SH-SY5Y (cell line): Measurements from ENCODE around the gene DDIT3.

Source experiments
- GATA2 ChIP-seq: IDR thresholded peaks from 2 replicates; pipeline ENCODE4 v1.6.1; 2011; ENCODE audit warnings: mild to moderate bottlenecking, low read depth, low read length
- GATA3 ChIP-seq: IDR thresholded peaks from 2 replicates; pipeline ENCODE4 v1.6.1; 2011; ENCODE audit warnings: low read depth, mild to moderate bottlenecking, low read length, moderate library complexity

The DDIT3 gene

DNA sequence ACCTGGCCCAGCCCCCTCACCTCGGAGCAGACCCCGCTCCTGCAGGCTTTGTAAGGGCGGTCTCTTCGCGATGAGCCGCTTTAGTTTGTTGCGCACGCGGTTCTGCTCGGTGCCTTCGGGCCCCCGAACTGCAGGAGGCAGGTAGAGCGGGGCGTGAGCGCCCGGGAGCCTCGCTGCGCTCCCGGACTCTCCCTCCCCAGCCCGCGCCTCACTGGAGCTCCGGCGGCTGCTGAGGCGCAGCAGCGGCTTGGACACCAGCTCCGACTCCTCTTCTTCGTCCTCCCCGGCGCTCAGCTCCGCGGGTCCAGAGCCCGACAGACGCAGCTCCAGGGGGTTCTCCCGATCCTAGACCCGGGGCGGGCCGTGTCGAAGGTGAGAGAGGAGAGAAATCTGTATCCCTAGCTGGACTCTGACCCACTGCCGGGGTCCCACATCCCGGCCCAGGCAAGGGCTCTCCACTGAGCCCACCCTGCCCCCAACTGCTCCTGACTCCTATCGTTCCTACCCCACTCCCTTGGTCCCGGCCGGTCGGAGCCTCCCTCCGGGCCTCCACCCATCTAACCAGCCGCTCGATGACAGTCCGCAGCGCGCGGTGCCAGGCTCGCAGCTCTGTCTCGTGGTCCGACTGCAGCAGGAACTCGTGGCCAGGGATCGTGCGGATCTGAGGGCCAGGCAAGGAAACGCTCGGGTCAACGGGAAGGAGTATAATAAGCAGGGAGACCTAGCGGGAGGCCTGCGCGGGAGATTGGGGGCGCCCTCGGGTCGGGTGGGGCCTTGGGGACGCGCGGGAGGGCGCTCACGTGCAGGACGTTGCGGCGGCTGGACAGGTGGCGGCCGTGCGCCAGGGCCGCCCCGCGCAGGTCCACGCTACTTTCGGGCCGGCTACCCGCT lies 44.8 kb downstream of the DDIT3 start:
- TF ChIP-seq GATA2: no peak
- no peak for TF ChIP-seq GATA3

DNA sequence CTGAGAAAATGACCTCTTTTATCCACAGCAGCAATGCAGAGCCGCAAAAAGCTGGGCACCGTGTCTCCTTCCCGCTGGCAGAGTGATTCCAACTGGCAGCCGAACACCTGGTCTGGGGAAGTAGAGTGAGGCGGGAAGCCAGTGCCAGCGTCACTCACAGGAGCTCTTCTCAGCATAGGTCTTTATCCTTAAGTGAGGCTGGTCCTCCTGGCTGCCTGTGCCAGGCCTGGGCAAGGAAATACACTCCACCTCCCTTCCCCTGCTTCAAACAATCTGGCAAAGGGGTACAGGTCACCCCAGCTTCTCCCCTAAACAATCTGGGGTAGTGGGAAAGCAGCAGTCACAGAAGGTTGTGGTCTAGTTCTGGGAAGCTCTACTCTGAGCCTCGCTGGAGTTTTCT lies 45.5 kb downstream of the DDIT3 start:
- no peak for TF ChIP-seq GATA2
- TF ChIP-seq GATA3: no peak

DNA sequence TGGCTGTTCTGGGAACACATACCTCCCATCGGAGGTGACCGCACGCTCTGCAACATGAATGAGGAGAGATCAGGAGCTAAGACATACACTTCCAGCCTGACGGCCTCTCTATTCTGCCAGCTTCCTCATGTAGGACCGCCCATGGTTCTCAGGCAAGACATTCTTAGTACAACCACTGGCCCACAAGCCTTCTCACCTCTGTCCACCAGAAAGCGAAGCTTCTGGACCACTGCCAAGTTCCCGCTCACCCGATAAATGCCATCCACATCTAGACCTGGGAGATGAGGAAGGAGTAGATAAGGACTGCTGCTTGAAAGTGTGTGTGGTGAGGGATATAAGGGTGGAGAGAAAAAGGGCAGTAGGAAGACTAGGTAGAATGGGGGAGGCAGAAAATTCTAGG lies 45.9 kb downstream of the DDIT3 start:
- no peak for TF ChIP-seq GATA3
- TF ChIP-seq GATA2: no peak

DNA sequence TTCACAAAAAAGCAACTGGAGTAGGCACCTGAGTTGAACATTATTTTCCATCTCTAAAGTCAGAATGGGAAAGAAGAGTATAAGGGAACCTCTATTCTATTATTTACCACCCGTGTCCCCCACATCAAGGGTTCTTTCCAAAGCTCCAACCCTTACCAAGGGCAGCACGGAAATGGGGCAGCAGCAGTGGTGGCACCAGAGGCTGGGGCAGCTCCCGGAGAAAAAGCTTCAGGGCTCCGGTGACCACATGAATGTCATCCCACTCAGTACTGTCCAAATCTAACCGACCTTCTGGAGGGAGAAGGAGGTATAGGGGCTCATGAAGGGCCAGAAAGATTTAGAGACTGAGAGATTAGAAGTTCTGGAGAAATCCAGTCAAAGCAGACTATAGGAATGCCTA lies 46.4 kb downstream of the DDIT3 start:
- TF ChIP-seq GATA2 (no peak), GATA3 (no peak)

DNA sequence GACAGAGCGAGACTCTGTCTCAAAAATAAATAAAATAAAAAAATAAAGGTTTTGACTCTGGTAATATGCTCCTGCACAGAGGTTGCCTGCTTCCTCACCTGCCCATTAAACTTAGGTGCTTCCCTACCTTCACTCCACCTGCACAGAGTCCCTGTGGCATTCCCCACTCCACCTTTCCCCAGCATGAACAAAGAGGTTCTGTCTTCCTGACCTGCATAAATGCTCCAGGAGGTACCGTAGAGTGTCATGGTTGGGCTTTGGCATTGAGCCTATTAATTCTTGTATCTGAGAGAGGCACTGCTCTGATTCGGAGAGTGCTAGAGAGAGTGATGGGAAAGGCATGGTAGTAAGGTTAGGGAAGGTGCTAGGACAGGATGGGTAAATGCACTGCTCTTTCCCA lies 46.9 kb downstream of the DDIT3 start:
- TF ChIP-seq GATA3: no peak
- TF ChIP-seq GATA2: no peak

DNA sequence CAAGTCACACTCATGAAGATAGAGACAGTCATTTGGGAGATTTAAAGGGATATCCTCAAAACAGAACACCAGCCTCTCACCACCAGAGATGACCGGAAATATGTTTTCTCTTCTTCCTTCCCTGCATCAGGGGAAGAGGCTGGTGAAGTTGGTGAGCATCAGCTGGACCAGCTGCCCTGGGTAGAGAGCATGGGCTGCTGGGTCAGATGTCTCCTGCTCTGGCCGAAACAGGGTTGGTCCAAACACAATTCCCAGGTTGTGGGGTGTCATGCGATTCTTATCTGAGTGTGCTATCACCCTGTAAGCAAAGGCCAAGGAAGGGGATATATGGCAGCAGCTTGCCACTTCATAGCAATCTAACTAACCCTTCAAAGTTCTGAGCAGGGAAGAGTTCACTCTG lies 47.9 kb downstream of the DDIT3 start:
- TF ChIP-seq GATA2: no peak
- TF ChIP-seq GATA3: no peak

DNA sequence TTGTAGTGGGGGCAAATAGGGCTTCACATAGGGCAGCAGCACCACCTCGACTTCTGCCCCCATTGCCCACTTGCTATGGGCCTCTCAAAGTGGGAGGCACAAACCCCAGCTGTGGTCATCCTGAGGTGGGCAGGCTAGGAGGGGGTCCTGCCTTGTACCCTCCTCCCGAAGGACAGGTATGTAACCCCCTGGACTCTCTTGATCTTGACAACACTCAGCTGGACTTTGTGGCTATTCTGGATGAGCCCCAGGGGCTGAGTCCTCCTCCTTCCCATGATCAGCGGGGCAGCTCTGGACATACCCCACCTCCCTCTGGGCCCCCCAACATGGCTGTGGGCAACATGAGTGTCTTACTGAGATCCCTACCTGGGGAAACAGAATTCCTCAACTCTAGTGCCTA lies 48.7 kb downstream of the DDIT3 start:
- TF ChIP-seq GATA2 (no peak), GATA3 (no peak)

DNA sequence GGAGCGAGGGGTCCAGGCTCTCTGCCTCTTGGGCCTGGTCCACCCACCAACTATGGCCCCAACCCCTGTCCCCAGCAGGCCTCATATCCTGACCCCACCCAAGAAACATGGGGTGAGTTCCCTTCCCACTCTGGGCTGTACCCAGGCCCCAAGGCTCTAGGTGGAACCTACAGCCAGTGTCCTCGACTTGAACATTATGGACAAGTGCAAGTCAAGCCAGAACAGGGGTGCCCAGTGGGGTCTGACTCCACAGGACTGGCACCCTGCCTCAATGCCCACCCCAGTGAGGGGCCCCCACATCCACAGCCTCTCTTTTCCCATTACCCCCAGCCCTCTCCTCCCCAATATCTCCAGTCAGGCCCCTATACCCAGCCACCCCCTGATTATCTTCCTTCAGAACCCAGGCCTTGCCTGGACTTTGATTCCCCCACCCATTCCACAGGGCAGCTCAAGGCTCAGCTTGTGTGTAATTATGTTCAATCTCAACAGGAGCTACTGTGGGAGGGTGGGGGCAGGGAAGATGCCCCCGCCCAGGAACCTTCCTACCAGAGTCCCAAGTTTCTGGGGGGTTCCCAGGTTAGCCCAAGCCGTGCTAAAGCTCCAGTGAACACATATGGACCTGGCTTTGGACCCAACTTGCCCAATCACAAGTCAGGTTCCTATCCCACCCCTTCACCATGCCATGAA lies 49.2 kb downstream of the DDIT3 start:
- TF ChIP-seq GATA3 (no peak), GATA2 (no peak)

DNA sequence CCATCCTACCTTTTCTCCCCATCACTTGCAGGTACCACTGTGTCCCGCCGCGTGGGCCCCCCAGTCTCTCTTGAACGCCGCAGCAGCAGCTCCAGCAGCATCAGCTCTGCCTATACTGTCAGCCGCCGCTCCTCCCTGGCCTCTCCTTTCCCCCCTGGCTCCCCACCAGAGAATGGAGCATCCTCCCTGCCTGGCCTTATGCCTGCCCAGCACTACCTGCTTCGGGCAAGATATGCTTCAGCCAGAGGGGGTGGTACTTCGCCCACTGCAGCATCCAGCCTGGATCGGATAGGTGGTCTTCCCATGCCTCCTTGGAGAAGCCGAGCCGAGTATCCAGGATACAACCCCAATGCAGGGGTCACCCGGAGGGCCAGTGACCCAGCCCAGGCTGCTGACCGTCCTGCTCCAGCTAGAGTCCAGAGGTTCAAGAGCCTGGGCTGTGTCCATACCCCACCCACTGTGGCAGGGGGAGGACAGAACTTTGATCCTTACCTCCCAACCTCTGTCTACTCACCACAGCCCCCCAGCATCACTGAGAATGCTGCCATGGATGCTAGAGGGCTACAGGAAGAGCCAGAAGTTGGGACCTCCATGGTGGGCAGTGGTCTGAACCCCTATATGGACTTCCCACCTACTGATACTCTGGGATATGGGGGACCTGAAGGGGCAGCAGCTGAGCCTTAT lies 49.9 kb downstream of the DDIT3 start:
- TF ChIP-seq GATA3 (no peak), GATA2 (no peak)

DNA sequence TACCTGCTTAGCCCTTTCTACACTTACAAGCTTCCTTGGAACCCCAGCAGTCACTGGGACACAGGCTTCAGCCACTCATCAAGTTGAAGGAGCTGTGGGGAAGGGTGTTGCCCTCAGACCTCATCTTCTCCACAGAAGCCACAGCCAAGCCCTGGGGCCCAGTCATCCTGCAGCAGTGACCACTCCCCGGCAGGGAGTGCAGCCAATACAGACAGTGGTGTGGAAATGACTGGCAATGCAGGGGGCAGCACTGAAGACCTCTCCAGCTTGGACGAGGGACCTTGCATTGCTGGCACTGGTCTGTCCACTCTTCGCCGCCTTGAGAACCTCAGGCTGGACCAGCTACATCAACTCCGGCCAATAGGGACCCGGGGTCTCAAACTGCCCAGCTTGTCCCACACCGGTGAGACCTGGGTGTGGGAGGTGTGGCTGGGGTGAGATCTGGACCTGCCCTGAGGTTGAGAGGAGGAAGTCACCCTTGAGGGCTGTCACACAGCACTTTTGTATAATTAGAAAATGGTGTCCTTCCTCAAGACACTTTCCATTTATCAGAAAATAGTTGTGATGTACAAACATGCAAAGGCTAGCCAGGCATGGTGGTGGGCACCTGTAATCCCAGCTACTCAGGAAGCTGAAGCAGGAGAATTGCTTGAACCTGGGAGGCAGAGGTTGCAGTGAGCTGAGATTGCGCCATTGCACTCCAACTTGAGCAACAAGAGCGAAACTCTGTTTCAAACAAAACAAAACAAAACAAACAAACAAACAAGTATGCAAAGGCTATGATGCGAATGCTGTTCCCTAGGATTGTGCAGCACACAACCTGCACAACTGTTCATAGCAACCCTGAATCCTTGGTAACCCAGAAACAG lies 50.8 kb downstream of the DDIT3 start:
- no peak for TF ChIP-seq GATA3
- TF ChIP-seq GATA2: no peak

DNA sequence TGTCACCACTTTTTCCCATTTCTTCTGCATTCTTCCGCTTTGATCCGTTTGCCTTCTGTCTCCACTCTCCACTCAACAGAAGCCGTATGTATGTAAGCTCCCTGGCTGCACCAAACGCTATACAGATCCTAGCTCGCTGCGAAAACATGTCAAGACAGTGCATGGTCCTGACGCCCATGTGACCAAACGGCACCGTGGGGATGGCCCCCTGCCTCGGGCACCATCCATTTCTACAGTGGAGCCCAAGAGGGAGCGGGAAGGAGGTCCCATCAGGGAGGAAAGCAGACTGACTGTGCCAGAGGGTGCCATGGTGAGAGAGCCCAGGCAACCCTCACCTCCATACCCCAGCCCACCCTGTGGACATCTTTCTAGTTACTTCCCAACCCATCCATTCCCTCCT lies 52.4 kb downstream of the DDIT3 start:
- TF ChIP-seq GATA3 (no peak), GATA2 (no peak)

DNA sequence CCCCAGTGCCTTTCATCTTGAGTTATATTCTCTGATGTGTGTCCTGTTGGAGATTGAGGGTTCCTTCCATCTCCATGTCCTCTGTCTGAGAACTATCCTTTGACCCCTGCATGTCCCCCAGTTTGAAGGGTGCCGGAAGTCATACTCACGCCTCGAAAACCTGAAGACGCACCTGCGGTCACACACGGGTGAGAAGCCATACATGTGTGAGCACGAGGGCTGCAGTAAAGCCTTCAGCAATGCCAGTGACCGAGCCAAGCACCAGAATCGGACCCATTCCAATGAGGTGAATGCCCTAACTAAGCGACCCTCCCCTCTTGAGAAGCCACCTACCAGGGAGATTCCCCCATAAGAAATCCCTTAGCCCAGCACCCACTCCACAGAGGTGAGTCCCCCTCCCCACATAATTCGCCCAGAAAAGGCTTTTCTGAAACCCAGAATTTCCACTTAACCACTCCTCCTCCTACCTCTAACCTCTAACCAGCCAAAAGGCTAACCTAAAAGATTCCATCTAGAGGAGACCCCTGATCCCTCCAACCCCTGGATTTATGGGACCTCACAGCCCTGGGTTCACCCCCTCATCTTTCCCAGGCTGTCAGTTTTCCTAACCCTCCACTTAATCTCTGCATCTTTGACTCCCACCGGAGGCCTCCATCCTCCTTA lies 53.0 kb downstream of the DDIT3 start:
- TF ChIP-seq GATA2: no peak
- no peak for TF ChIP-seq GATA3
